GM23248 (cell line): ENCODE measurements around the gene FAM209A.

Experiments used
- EZH2 ChIP-seq: fragments of 200-600 bp; sonication (generic); IDR thresholded peaks from 2 replicates; pipeline ENCODE4 v1.6.1; 2018; ENCODE audit warnings: antibody characterized with exemption, mild to moderate bottlenecking; ENCODE audit not compliant: insufficient read depth, poor library complexity, severe bottlenecking
- EZH2phosphoT487 ChIP-seq: fragments of 200-600 bp; sonication (generic); IDR thresholded peaks from 2 replicates; pipeline ENCODE4 v1.6.1; 2018; ENCODE audit warnings: antibody characterized with exemption, moderate library complexity, mild to moderate bottlenecking, low read depth; ENCODE audit not compliant: insufficient read depth

DNA sequence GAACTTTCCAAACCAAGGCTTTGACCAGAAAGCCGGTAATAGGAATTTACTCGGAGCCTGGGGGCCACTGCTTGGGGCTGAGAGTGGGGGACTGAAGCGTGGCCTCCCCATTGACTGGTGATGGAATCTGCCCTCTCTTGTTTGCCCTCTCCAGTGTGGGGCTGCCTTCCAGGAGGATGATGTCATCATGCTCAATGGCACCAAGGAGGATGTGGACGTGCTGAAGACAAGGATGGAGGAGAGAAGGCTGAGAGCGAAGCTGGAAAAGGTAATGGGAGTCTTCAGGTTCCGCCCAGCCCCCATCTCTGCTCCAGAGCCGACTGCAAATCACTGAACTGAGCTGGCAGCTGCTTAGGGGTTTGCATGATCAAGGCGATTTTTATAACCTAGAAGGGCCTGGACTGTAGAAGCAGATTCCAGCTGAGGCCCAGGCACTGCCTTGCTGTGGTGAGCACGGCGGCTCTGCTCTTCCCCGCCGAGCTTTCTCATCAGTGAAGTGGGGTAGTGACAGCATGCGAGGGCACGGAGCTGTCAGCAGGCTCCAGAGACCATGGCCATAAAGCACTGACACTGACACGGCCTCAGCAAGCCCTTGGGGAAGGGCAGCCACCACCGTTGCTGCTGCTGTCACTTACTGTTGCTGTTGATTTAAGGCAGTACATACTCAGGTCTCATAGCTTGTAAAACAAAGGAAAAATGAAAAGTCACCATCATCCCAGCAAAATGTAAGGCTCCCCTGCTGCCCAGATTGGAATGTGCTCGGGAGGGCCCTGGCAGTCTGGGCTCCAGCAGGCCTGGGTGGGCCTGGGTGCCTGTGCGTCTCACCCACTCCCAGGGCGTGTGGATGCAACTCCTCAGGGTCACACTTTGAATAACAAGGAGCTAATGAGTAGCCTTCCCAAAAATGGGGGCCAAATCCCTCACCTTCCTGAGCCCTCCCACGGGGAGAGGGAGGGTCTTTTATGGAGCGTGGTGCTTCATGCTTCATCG, 11.1 kb upstream of the FAM209A start:
- no peak for TF ChIP-seq EZH2
- TF ChIP-seq EZH2phosphoT487, result no peak
